Endothelial cell of umbilical vein (primary cell): ENCODE data around the gene CERS3. TPM values are rescaled to one million over a fixed set of nuclear protein-coding genes. Genes with fewer than 3 reads are reported as not detected.

Experiments
- BruUV-seq: library from RNA; stranded (reverse); fragments of 400-500 nt; replicated peaks from 2 replicates; lab custom pipeline; 2021; lab: Mats Ljungman, UMichigan
- CTCF ChIA-PET: fragments of 300-600, 350-600 bp; sonication (Branson Sonifier 250); formaldehyde crosslinking; loops from one replicate; lab custom pipeline; 2021; ENCODE audit warnings: antibody characterized with exemption, inconsistent platforms; lab: Charles Lee
- POLR2A ChIA-PET: fragments of 300-600, 350-600 bp; sonication (Branson Sonifier 250); formaldehyde crosslinking; loops from one replicate; lab custom pipeline; 2021; ENCODE audit warnings: antibody characterized with exemption, inconsistent platforms; lab: Charles Lee
- DNase-seq: peaks from one replicate; pipeline ENCODE4 v3.0.0-alpha.2; 2011; ENCODE audit warnings: low read depth, low spot score
- FAIRE-seq: peaks from 2 replicates; lab custom pipeline; 2011; peaks lifted over from hg19 to GRCh38; lab: Jason Lieb, UNC
- H2AFZ ChIP-seq: 2 replicates; pipeline ENCODE4 v1.6.0; 2012; ENCODE audit warnings: low read depth, low read length, control low read depth, inconsistent platforms
- H3K27ac ChIP-seq: 2 replicates; pipeline ENCODE4 v1.5.1; 2011; ENCODE audit warnings: low read depth, mild to moderate bottlenecking, control low read depth, low read length, moderate library complexity; ENCODE audit not compliant: insufficient read depth
- H3K27me3 ChIP-seq, 2 experiments: 2 replicates each; pipeline versions ENCODE4 v1.6.0 to v1.6.1; 2011; ENCODE audit warnings: low read length in 2 of 2, mixed read lengths in 1 of 2; ENCODE audit not compliant: control insufficient read depth in 2 of 2, insufficient read depth in 2 of 2
- H3K36me3 ChIP-seq, 2 experiments: 2 replicates in 1 of 2; 3 replicates in 1 of 2; pipeline ENCODE4 v1.5.1; 2011; ENCODE audit warnings: low read length in 2 of 2, mild to moderate bottlenecking in 1 of 2, moderate library complexity in 1 of 2; ENCODE audit not compliant: control insufficient read depth in 2 of 2, insufficient read depth in 2 of 2; ENCODE audit errors: extremely low read depth in 1 of 2
- H3K4me1 ChIP-seq: 3 replicates; pipeline ENCODE4 v1.5.1; 2011; ENCODE audit warnings: mild to moderate bottlenecking, low read length; ENCODE audit not compliant: control insufficient read depth, insufficient read depth; ENCODE audit errors: extremely low read depth
- H3K4me2 ChIP-seq: 2 replicates; pipeline ENCODE4 v1.6.1; 2011; ENCODE audit warnings: low read length, control low read depth, mixed read lengths; ENCODE audit not compliant: insufficient read depth
- H3K4me3 ChIP-seq, 3 experiments: fragments of 200-600 bp in 1 of 3; sonication (generic), shearing (Covaris generic) in 1 of 3; replicated peaks in 1 of 3; 2 replicates each; pipeline ENCODE4 v1.5.1; 2011 to 2016; ENCODE audit warnings: control low read depth in 3 of 3, low read length in 3 of 3, mild to moderate bottlenecking in 2 of 3, inconsistent platforms in 1 of 3, low read depth in 1 of 3, moderate library complexity in 1 of 3; ENCODE audit not compliant: insufficient read depth in 1 of 3
- H3K79me2 ChIP-seq: 2 replicates; pipeline ENCODE4 v1.6.0; 2012; ENCODE audit warnings: low read length, inconsistent platforms; ENCODE audit not compliant: control insufficient read depth, insufficient read depth
- H3K9ac ChIP-seq: replicated peaks from 2 replicates; pipeline ENCODE3; 2011; ENCODE audit warnings: low read length, control low read depth; ENCODE audit not compliant: insufficient read depth; ENCODE audit errors: extremely low read depth
- H3K9me1 ChIP-seq: replicated peaks from 3 replicates; pipeline ENCODE4 v1.6.0; 2011; ENCODE audit warnings: mild to moderate bottlenecking, low read length; ENCODE audit not compliant: control insufficient read depth, insufficient read depth; ENCODE audit errors: extremely low read depth
- H3K9me3 ChIP-seq: replicated peaks from 2 replicates; pipeline ENCODE4 v1.5.1; 2012; ENCODE audit warnings: low read length, inconsistent platforms; ENCODE audit not compliant: control insufficient read depth, insufficient read depth
- H4K20me1 ChIP-seq: replicated peaks from 2 replicates; pipeline ENCODE3; 2011; ENCODE audit warnings: mild to moderate bottlenecking, low read length; ENCODE audit not compliant: control insufficient read depth, insufficient read depth; ENCODE audit errors: extremely low read depth
- CTCF ChIP-seq, 2 donors: IDR thresholded peaks; 1 replicate in 1 of 2; 2 replicates in 1 of 2; pipeline ENCODE4 v1.5.1; 2011; ENCODE audit warnings: low read length in 2 of 2, mild to moderate bottlenecking in 2 of 2, moderate library complexity in 2 of 2, control low read depth in 1 of 2, inconsistent platforms in 1 of 2, low read depth in 1 of 2; ENCODE audit not compliant: insufficient read depth in 1 of 2; ENCODE audit errors: extremely low read depth in 1 of 2
- EZH2 ChIP-seq: IDR thresholded peaks from 2 replicates; pipeline ENCODE4 v1.6.1; 2012; ENCODE audit warnings: borderline replicate concordance, low read depth, mild to moderate bottlenecking, moderate library complexity, low read length, inconsistent platforms; ENCODE audit not compliant: severe bottlenecking
- FOS ChIP-seq: IDR thresholded peaks from 2 replicates; pipeline ENCODE4 v1.6.1; 2011; ENCODE audit warnings: mild to moderate bottlenecking, low read length, moderate library complexity, borderline replicate concordance; ENCODE audit not compliant: insufficient read depth
- GATA2 ChIP-seq: IDR thresholded peaks from 2 replicates; pipeline ENCODE4 v1.7.0; 2011; ENCODE audit warnings: low read depth, mild to moderate bottlenecking, moderate library complexity, mixed read lengths, low read length; ENCODE audit not compliant: insufficient read length, insufficient read depth
- JUN ChIP-seq: IDR thresholded peaks from 2 replicates; pipeline ENCODE4 v1.6.1; 2011; ENCODE audit warnings: borderline replicate concordance, low read depth; ENCODE audit not compliant: insufficient read length, insufficient read depth
- MAX ChIP-seq: IDR thresholded peaks from 2 replicates; pipeline ENCODE4 v1.6.1; 2011; ENCODE audit not compliant: insufficient read depth, insufficient read length
- MYC ChIP-seq: IDR thresholded peaks from one replicate; pipeline ENCODE4 v1.6.1; 2011; ENCODE audit warnings: mild to moderate bottlenecking, low read depth, low read length
- POLR2A ChIP-seq: IDR thresholded peaks from 2 replicates; pipeline ENCODE4 v1.6.1; 2012; ENCODE audit warnings: low read depth, mild to moderate bottlenecking, control low read depth, low read length
- POLR2AphosphoS5 ChIP-seq: IDR thresholded peaks from 2 replicates; pipeline ENCODE4 v1.6.1; 2012; ENCODE audit warnings: low read depth, mild to moderate bottlenecking, control low read depth, low read length, moderate library complexity; ENCODE audit not compliant: insufficient read depth
- dilution Hi-C: fragments of 300-500 bp; cut with MboI; formaldehyde crosslinking; loops from one replicate; pipeline ENCODE4 v1.15.0; 2019; ENCODE audit warnings: low sequenced_read_pairs; ENCODE audit not compliant: extremely low pct_ligation_motif_present
- intact Hi-C: fragments of 100-400 bp; cut with micrococcal nuclease; formaldehyde crosslinking; loops from one replicate; pipeline ENCODE4 v1.10.0; 2022
- polyA plus RNA-seq, 4 experiments: library from polyadenylated mRNA; depleted of rRNA in 3 of 4; stranded (reverse) in 3 of 4; unstranded in 1 of 4; fragments of >200 nt; gene quantifications; 2 replicates each; pipeline versions ENCODE4 v1.2.1 to v1.2.3, GENCODE V29; 2011 to 2012; ENCODE audit warnings: missing spikeins in 1 of 4
- total RNA-seq: library from RNA; stranded (reverse); gene quantifications from 2 replicates; pipeline ENCODE4 v1.2.3, GENCODE V29; 2021

CERS3 gene
- total and polyA plus RNA-seq, 2 donors (not counting 3 experiments of a cell fraction or from before 2014, with no cell fraction given), result not detected

- no TSS peak for BruUV-seq
- Histone ChIP-seq H3K27me3 (no peaks in the 10 kb centered on the region), H3K4me2 (no peak overlapping the region), H2AFZ (no peak overlapping the region), H3K79me2 (no peaks in the 10 kb centered on the region), H3K36me3 (no peaks in the 10 kb centered on the region), H3K4me3 (no peak overlapping the region), H3K4me1 (no peaks in the 10 kb centered on the region), H4K20me1 (no peaks in the 10 kb centered on the region), H3K9me1 (no peaks in the 10 kb centered on the region), H3K9me3 (no peaks in the 10 kb centered on the region), H3K27ac (no peak overlapping the region), H3K9ac (no peak overlapping the region)
- DNase-seq, result no peak
- CTCF ChIA-PET, result no interaction called here
- dilution Hi-C loops, result no loop called here
- POLR2A ChIA-PET, result no interaction called here
- no peak for FAIRE-seq
- TF ChIP-seq CTCF (IDR thresholded peaks at IDR 0.05; ENCODE audit: extremely low read depth in 1 of 2, insufficient read depth in 1 of 2, low read depth in 1 of 2, low read length in 2 of 2), result no peak
- TF ChIP-seq MAX, result no peak
- no peak for TF ChIP-seq POLR2AphosphoS5
- TF ChIP-seq GATA2, result no peak
- TF ChIP-seq EZH2, result no peak
- no peak for TF ChIP-seq POLR2A
- no peak for TF ChIP-seq FOS
- TF ChIP-seq JUN, result no peak
- no peak for TF ChIP-seq MYC
- intact Hi-C loops, result no loop called here
Observed at GRCh38 chr15:100472736-100473135, 56.0 kb downstream of the CERS3 start.
